LHCN-M2 (cell line): ENCODE results near the gene PANX1. TPM values are rescaled to one million over a fixed set of nuclear protein-coding genes. Genes with fewer than 3 reads are reported as not detected.

Experiments used
- total RNA-seq: library from RNA; depleted of rRNA; stranded (reverse); fragments of >200 nt; gene quantifications from 2 replicates; pipeline ENCODE4 v1.2.3, GENCODE V29; 2014; rRNA removed

The PANX1 gene
- total RNA-seq, 1 experiment from 2014 or later = 46.4 TPM

Other genes starting within 250 kb of the PANX1 start
- not detected in 2 replicates for gene HEPHL1, start 107.5 kb upstream of the PANX1 start, total RNA-seq
- gene IZUMO1R, start 175.7 kb downstream of the PANX1 start, total RNA-seq = not detected in 2 replicates